Measurements from ENCODE around the gene KCTD16. TPM values are rescaled to one million over a fixed set of nuclear protein-coding genes. Genes with fewer than 3 reads are reported as not detected.
A peak's percentile ranks its signal among the peaks of the same experiment; 100 is the strongest.

KCTD16 gene
- total and polyA plus RNA-seq, 2 experiments from 2014 or later = 0.02 to 0.76 TPM

- no peak overlapping the region for H3K27ac Mint-ChIP-seq
- H3K36me3 ChIP-seq (ENCODE audit: insufficient read depth) = no peaks in the 10 kb centered on the region
- 0 out of 2 replicates have a peak, but pooled peaks cover 4% of the 10 kb centered on the region for H3K9me2 ChIP-seq (ENCODE audit: insufficient read depth)
- H3K4me1 Mint-ChIP-seq = peaks cover 21% of the 10 kb centered on the region
- TF ChIP-seq NANOG (IDR thresholded peaks at IDR 0.05; ENCODE audit: borderline replicate concordance) = 0 out of 2 replicates have a peak, but pooled peaks have one; percentile 4
- TF ChIP-seq CTCF (conservative IDR thresholded peaks at IDR 0.05; ENCODE audit: low read depth in 2 of 2) = no peak
- TF ChIP-seq POLR2AphosphoS5 (IDR thresholded peaks at IDR 0.05; ENCODE audit: low read depth) = no peak
- 0 out of 2 replicates have a peak, but pooled peaks have one; percentile 15 for TF ChIP-seq CREB1 (CRISPR knock-in tag; IDR thresholded peaks at IDR 0.05; ENCODE audit: low read depth)
- H3K4me2 ChIP-seq = peak overlapping the region; percentile 14; the same call in 1 of the 2 replicates
- 0 out of 2 replicates have a peak overlapping the region, but pooled peaks have one; percentile 26 for H3K27ac ChIP-seq (ENCODE audit: low read depth)
- peak overlapping the region; percentile 29; the same call in 2 of the 3 replicates for H3K4me3 Mint-ChIP-seq
- H3K9me3 Mint-ChIP-seq = no peaks in the 10 kb centered on the region; the same call in 2 of the 3 replicates
- ATAC-seq (peak; percentile 89), DNase-seq (ENCODE audit: low spot score) (peak; percentile 53)
- no peaks in the 10 kb centered on the region for H3K79me2 ChIP-seq (replicated peaks; ENCODE audit: insufficient read depth)
- no peaks in the 10 kb centered on the region for H3K27me3 Mint-ChIP-seq (ENCODE audit: insufficient read depth, low read depth, poor library complexity)
- H3K36me3 Mint-ChIP-seq (ENCODE audit: low read depth) = no peaks in the 10 kb centered on the region; the same call in 2 of the 3 replicates
- no peaks in the 10 kb centered on the region for H3K27me3 ChIP-seq (ENCODE audit: insufficient read depth)
- H3K4me3 ChIP-seq = peak overlapping the region; percentile 9; the same call in 1 of the 2 replicates
- no peaks in the 10 kb centered on the region for H3F3A ChIP-seq (replicated peaks; ENCODE audit: low read depth)
- no peak overlapping the region for H2AFZ ChIP-seq
- H3K4me1 ChIP-seq (ENCODE audit: insufficient read depth) = peaks cover 26% of the 10 kb centered on the region
- no peaks in the 10 kb centered on the region for H4K20me1 ChIP-seq (replicated peaks; ENCODE audit: insufficient read depth)
Observed at GRCh38 chr5:144318460-144318859, 147.8 kb downstream of the KCTD16 start.

- Histone ChIP-seq H3F3A (replicated peaks; ENCODE audit: low read depth) (no peaks in the 10 kb centered on the region), H3K79me2 (replicated peaks; ENCODE audit: insufficient read depth) (no peaks in the 10 kb centered on the region), H3K4me2 (no peak overlapping the region), H3K4me3 (no peak overlapping the region), H3K9me2 (ENCODE audit: insufficient read depth) (0 out of 2 replicates have a peak, but pooled peaks cover 4% of the 10 kb centered on the region), H3K27me3 (ENCODE audit: insufficient read depth) (no peaks in the 10 kb centered on the region), H3K36me3 (ENCODE audit: insufficient read depth) (no peaks in the 10 kb centered on the region), H2AFZ (no peak overlapping the region), H3K4me1 (ENCODE audit: insufficient read depth) (peaks cover 18% of the 10 kb centered on the region), H4K20me1 (replicated peaks; ENCODE audit: insufficient read depth) (no peaks in the 10 kb centered on the region), H3K27ac (ENCODE audit: low read depth) (no peak overlapping the region)
- H3K27ac Mint-ChIP-seq = no peak overlapping the region
- H3K4me1 Mint-ChIP-seq = peaks cover 10% of the 10 kb centered on the region
- H3K9me3 Mint-ChIP-seq = no peaks in the 10 kb centered on the region
- no peak overlapping the region for H3K4me3 Mint-ChIP-seq
- ATAC-seq = no peak
- no peak for DNase-seq (ENCODE audit: low spot score)
- no peaks in the 10 kb centered on the region for H3K36me3 Mint-ChIP-seq (ENCODE audit: low read depth)
- no peaks in the 10 kb centered on the region for H3K27me3 Mint-ChIP-seq (ENCODE audit: insufficient read depth, low read depth, poor library complexity)
- TF ChIP-seq CTCF (conservative IDR thresholded peaks at IDR 0.05; ENCODE audit: low read depth in 2 of 2) (no peak), ZNF462 (CRISPR knock-in tag; IDR thresholded peaks at IDR 0.05) (no peak), STAT1 (IDR thresholded peaks at IDR 0.05; ENCODE audit: unreplicated experiment) (no peak), CREB1 (CRISPR knock-in tag; IDR thresholded peaks at IDR 0.05; ENCODE audit: low read depth) (no peak), ZNF114 (CRISPR knock-in tag; IDR thresholded peaks at IDR 0.05) (no peak), ZNF331 (CRISPR knock-in tag; IDR thresholded peaks at IDR 0.05; ENCODE audit: low read depth) (no peak), POLR2AphosphoS5 (IDR thresholded peaks at IDR 0.05; ENCODE audit: low read depth) (no peak), JUNB (IDR thresholded peaks at IDR 0.05; ENCODE audit: unreplicated experiment) (no peak), ETS1 (IDR thresholded peaks at IDR 0.05) (no peak)
Observed at GRCh38 chr5:144323181-144323580, 152.5 kb downstream of the KCTD16 start.
